Stimulated activated memory B cell treated with anti-CD40 and anti-IgM and Interleukin-4, amounts not matched to agents 10 μg/mL and 1 μg/mL and 100 μg/mL, for 72 hours (primary cell): ENCODE results near the gene VPS35.

ENCODE experiments used
- ATAC-seq: fragments of 150-1000 bp; cut with Tn5 transposase; 2 replicates; pipeline ENCODE4 v1.10.0; 2021
- H3K27ac Mint-ChIP-seq: one replicate; pipeline ENCODE4 v1.8.0; 2022; ENCODE audit warnings: mild to moderate bottlenecking, mixed read lengths
- H3K27me3 Mint-ChIP-seq: one replicate; pipeline ENCODE4 v1.8.0; 2022; ENCODE audit warnings: mixed read lengths
- H3K36me3 Mint-ChIP-seq: one replicate; pipeline ENCODE4 v1.8.0; 2022; ENCODE audit warnings: mixed read lengths
- H3K4me1 Mint-ChIP-seq: one replicate; pipeline ENCODE4 v1.8.0; 2022; ENCODE audit warnings: mixed read lengths
- H3K4me3 Mint-ChIP-seq: one replicate; pipeline ENCODE4 v1.8.0; 2022; ENCODE audit warnings: mild to moderate bottlenecking, moderate library complexity, mixed read lengths
- H3K9me3 Mint-ChIP-seq: one replicate; pipeline ENCODE4 v1.8.0; 2022; ENCODE audit warnings: mixed read lengths

Gene VPS35

GRCh38 chr16:46688654-46689364 lies at the start of gene VPS35:
Gene VPS35 (minus strand): TSS chr16:46689178. CDS start chr16:46689133, 45 bp downstream.
- H3K27ac Mint-ChIP-seq = no peak within 1 kb of the TSS
- H3K4me3 Mint-ChIP-seq = no peak within 1 kb of the TSS
- peaks cover 60% of the 10 kb centered on the region for H3K4me1 Mint-ChIP-seq
- H3K27me3 Mint-ChIP-seq = no peaks in the 10 kb centered on the region
- no peaks in the 10 kb centered on the region for H3K9me3 Mint-ChIP-seq
- ATAC-seq = peak; percentile 97
- no peaks in the 10 kb centered on the region for H3K36me3 Mint-ChIP-seq

GRCh38 chr16:46737621-46738214 lies 48.7 kb upstream of the VPS35 start:
- ATAC-seq = no peak
- H3K4me1 Mint-ChIP-seq = peaks cover 4% of the 10 kb centered on the region

GRCh38 chr16:46736695-46737094 lies 47.7 kb upstream of the VPS35 start:
- H3K4me3 Mint-ChIP-seq = no peak overlapping the region

More at GRCh38 chr16:46737621-46738214, 48.7 kb upstream of the VPS35 start:
- H3K27ac Mint-ChIP-seq = no peak overlapping the region
- no peaks in the 10 kb centered on the region for H3K27me3 Mint-ChIP-seq
- no peaks in the 10 kb centered on the region for H3K9me3 Mint-ChIP-seq
- no peaks in the 10 kb centered on the region for H3K36me3 Mint-ChIP-seq
- H3K4me3 Mint-ChIP-seq = no peak overlapping the region

GRCh38 chr16:46733319-46733830 lies 44.4 kb upstream of the VPS35 start:
- Mint-ChIP-seq H3K4me1 (no peaks in the 10 kb centered on the region), H3K36me3 (no peaks in the 10 kb centered on the region), H3K27ac (no peak overlapping the region), H3K27me3 (no peaks in the 10 kb centered on the region), H3K9me3 (no peaks in the 10 kb centered on the region), H3K4me3 (no peak overlapping the region)
- no peak for ATAC-seq

More at GRCh38 chr16:46736695-46737094, 47.7 kb upstream of the VPS35 start:
- Mint-ChIP-seq H3K36me3 (no peaks in the 10 kb centered on the region), H3K9me3 (no peaks in the 10 kb centered on the region), H3K4me1 (no peaks in the 10 kb centered on the region), H3K27ac (no peak overlapping the region), H3K27me3 (no peaks in the 10 kb centered on the region)
- ATAC-seq = no peak

- Mint-ChIP-seq H3K4me1 (no peaks in the 10 kb centered on the region), H3K4me3 (no peak overlapping the region), H3K36me3 (no peaks in the 10 kb centered on the region), H3K9me3 (no peaks in the 10 kb centered on the region), H3K27me3 (no peaks in the 10 kb centered on the region), H3K27ac (no peak overlapping the region)
- no peak for ATAC-seq
These were observed 43.6 kb upstream of the VPS35 start for GRCh38 chr16:46732561-46732960.

GRCh38 chr16:46731691-46732555 lies 42.9 kb upstream of the VPS35 start:
- H3K36me3 Mint-ChIP-seq = no peaks in the 10 kb centered on the region
- H3K27ac Mint-ChIP-seq = no peak overlapping the region
- ATAC-seq = no peak
- H3K9me3 Mint-ChIP-seq = no peaks in the 10 kb centered on the region
- H3K4me1 Mint-ChIP-seq = no peaks in the 10 kb centered on the region
- H3K4me3 Mint-ChIP-seq = no peak overlapping the region
- no peaks in the 10 kb centered on the region for H3K27me3 Mint-ChIP-seq

GRCh38 chr16:46730801-46731690 lies 42.1 kb upstream of the VPS35 start:
- peaks cover 6% of the 10 kb centered on the region for H3K36me3 Mint-ChIP-seq
- no peak overlapping the region for H3K4me3 Mint-ChIP-seq
- no peaks in the 10 kb centered on the region for H3K27me3 Mint-ChIP-seq
- H3K27ac Mint-ChIP-seq = no peak overlapping the region
- no peaks in the 10 kb centered on the region for H3K4me1 Mint-ChIP-seq
- ATAC-seq = no peak
- peaks cover under 1% of the 10 kb centered on the region for H3K9me3 Mint-ChIP-seq

- H3K9me3 Mint-ChIP-seq = peaks cover 5% of the 10 kb centered on the region
- H3K36me3 Mint-ChIP-seq = peaks cover 10% of the 10 kb centered on the region
- H3K4me3 Mint-ChIP-seq = no peak overlapping the region
- H3K4me1 Mint-ChIP-seq = no peaks in the 10 kb centered on the region
- no peak overlapping the region for H3K27ac Mint-ChIP-seq
- ATAC-seq = peak; percentile 40
- H3K27me3 Mint-ChIP-seq = no peaks in the 10 kb centered on the region
These were observed 41.1 kb upstream of the VPS35 start for GRCh38 chr16:46730126-46730525.

- no peak overlapping the region for H3K27ac Mint-ChIP-seq
- H3K4me1 Mint-ChIP-seq = no peaks in the 10 kb centered on the region
- peaks cover 5% of the 10 kb centered on the region for H3K9me3 Mint-ChIP-seq
- no peak for ATAC-seq
- H3K27me3 Mint-ChIP-seq = no peaks in the 10 kb centered on the region
- no peak overlapping the region for H3K4me3 Mint-ChIP-seq
- peaks cover 10% of the 10 kb centered on the region for H3K36me3 Mint-ChIP-seq
These were observed 40.5 kb upstream of the VPS35 start for GRCh38 chr16:46729326-46729995.

- H3K9me3 Mint-ChIP-seq = peaks cover 5% of the 10 kb centered on the region
- peaks cover 10% of the 10 kb centered on the region for H3K36me3 Mint-ChIP-seq
- no peak for ATAC-seq
- H3K27me3 Mint-ChIP-seq = no peaks in the 10 kb centered on the region
- no peak overlapping the region for H3K4me3 Mint-ChIP-seq
- H3K4me1 Mint-ChIP-seq = no peaks in the 10 kb centered on the region
- H3K27ac Mint-ChIP-seq = no peak overlapping the region
These were observed 39.8 kb upstream of the VPS35 start for GRCh38 chr16:46728806-46729205.

- no peak overlapping the region for H3K27ac Mint-ChIP-seq
- H3K36me3 Mint-ChIP-seq = peaks cover 10% of the 10 kb centered on the region
- H3K9me3 Mint-ChIP-seq = peaks cover 8% of the 10 kb centered on the region
- H3K27me3 Mint-ChIP-seq = no peaks in the 10 kb centered on the region
- no peaks in the 10 kb centered on the region for H3K4me1 Mint-ChIP-seq
- H3K4me3 Mint-ChIP-seq = no peak overlapping the region
- no peak for ATAC-seq
These were observed 38.7 kb upstream of the VPS35 start for GRCh38 chr16:46727630-46728029.

- H3K4me3 Mint-ChIP-seq = no peak overlapping the region
- H3K4me1 Mint-ChIP-seq = no peaks in the 10 kb centered on the region
- H3K36me3 Mint-ChIP-seq = peaks cover 10% of the 10 kb centered on the region
- no peak overlapping the region for H3K27ac Mint-ChIP-seq
- H3K9me3 Mint-ChIP-seq = peaks cover 8% of the 10 kb centered on the region
- no peak for ATAC-seq
- H3K27me3 Mint-ChIP-seq = no peaks in the 10 kb centered on the region
These were observed 38.2 kb upstream of the VPS35 start for GRCh38 chr16:46727184-46727583.

- H3K4me3 Mint-ChIP-seq = no peak overlapping the region
- H3K4me1 Mint-ChIP-seq = no peaks in the 10 kb centered on the region
- H3K9me3 Mint-ChIP-seq = peaks cover 8% of the 10 kb centered on the region
- no peaks in the 10 kb centered on the region for H3K27me3 Mint-ChIP-seq
- no peak for ATAC-seq
- H3K36me3 Mint-ChIP-seq = peaks cover 10% of the 10 kb centered on the region
- H3K27ac Mint-ChIP-seq = no peak overlapping the region
These were observed 32.9 kb upstream of the VPS35 start for GRCh38 chr16:46721885-46722284.

GRCh38 chr16:46720619-46721018 lies 31.6 kb upstream of the VPS35 start:
- no peaks in the 10 kb centered on the region for H3K27me3 Mint-ChIP-seq
- H3K36me3 Mint-ChIP-seq = peaks cover under 1% of the 10 kb centered on the region
- no peaks in the 10 kb centered on the region for H3K4me1 Mint-ChIP-seq
- ATAC-seq = no peak
- H3K9me3 Mint-ChIP-seq = peaks cover 3% of the 10 kb centered on the region
- H3K27ac Mint-ChIP-seq = no peak overlapping the region
- no peak overlapping the region for H3K4me3 Mint-ChIP-seq
